GM23338 (cell line): ENCODE measurements around the gene ZNF382. TPM values are rescaled to one million over a fixed set of nuclear protein-coding genes. Genes with fewer than 3 reads are reported as not detected.

Experiments
- ATAC-seq: fragments of 200-7000 bp; cut with Tn5 transposase; 3 replicates; pipeline ENCODE4 v1.9.1; 2020
- DNase-seq: peaks from one replicate; pipeline ENCODE4 v3.0.0-alpha.2; 2015; ENCODE audit warnings: low spot score
- H2AFZ ChIP-seq: fragments of 200-600 bp; sonication (generic); 2 replicates; pipeline ENCODE4 v1.8.0; 2016; ENCODE audit warnings: antibody characterized with exemption, mild to moderate bottlenecking, moderate library complexity
- H3F3A ChIP-seq: fragments of 200-600 bp; sonication (generic); replicated peaks from 2 replicates; pipeline ENCODE4 v1.8.0; 2017; ENCODE audit warnings: antibody characterized with exemption, mixed run types, low read depth
- H3K27ac ChIP-seq: fragments of 200-600 bp; sonication (generic); 2 replicates; pipeline ENCODE4 v1.6.1; 2016; ENCODE audit warnings: low read depth
- H3K27me3 ChIP-seq: fragments of 200-600 bp; sonication (generic); 2 replicates; pipeline ENCODE4 v1.8.0; 2016; ENCODE audit warnings: mild to moderate bottlenecking, mixed run types, moderate library complexity; ENCODE audit not compliant: insufficient read depth
- H3K36me3 ChIP-seq: fragments of 200-600 bp; sonication (generic); 2 replicates; pipeline ENCODE4 v1.8.0; 2016; ENCODE audit warnings: mild to moderate bottlenecking; ENCODE audit not compliant: insufficient read depth
- H3K4me1 ChIP-seq: fragments of 200-600 bp; sonication (generic); 2 replicates; pipeline ENCODE4 v1.8.0; 2016; ENCODE audit warnings: mild to moderate bottlenecking, moderate library complexity; ENCODE audit not compliant: insufficient read depth
- H3K4me2 ChIP-seq: fragments of 200-600 bp; sonication (generic); 2 replicates; pipeline ENCODE4 v1.7.1; 2017; ENCODE audit warnings: mixed run types
- H3K4me3 ChIP-seq: fragments of 200-600 bp; sonication (generic); 2 replicates; pipeline ENCODE4 v1.6.1; 2016; ENCODE audit warnings: mixed run types
- H3K79me2 ChIP-seq: fragments of 200-600 bp; sonication (generic); replicated peaks from 2 replicates; pipeline ENCODE4 v1.8.0; 2017; ENCODE audit warnings: mild to moderate bottlenecking; ENCODE audit not compliant: insufficient read depth
- H3K9me2 ChIP-seq: fragments of 200-600 bp; sonication (generic); 2 replicates; pipeline ENCODE4 v1.8.0; 2017; ENCODE audit not compliant: insufficient read depth
- H4K20me1 ChIP-seq: fragments of 200-600 bp; sonication (generic); replicated peaks from 2 replicates; pipeline ENCODE4 v1.8.0; 2017; ENCODE audit warnings: mild to moderate bottlenecking; ENCODE audit not compliant: insufficient read depth
- H3K27ac Mint-ChIP-seq: 2 replicates; pipeline ENCODE4 v1.8.0; 2020; ENCODE audit warnings: inconsistent platforms, mild to moderate bottlenecking, moderate library complexity, mixed read lengths
- H3K27me3 Mint-ChIP-seq: 3 replicates; pipeline ENCODE4 v1.8.0; 2022; ENCODE audit warnings: low read depth, mild to moderate bottlenecking, moderate library complexity, mixed read lengths, inconsistent platforms; ENCODE audit not compliant: insufficient read depth, poor library complexity
- H3K36me3 Mint-ChIP-seq: 3 replicates; pipeline ENCODE4 v1.8.0; 2021; ENCODE audit warnings: low read depth, mild to moderate bottlenecking, inconsistent platforms, moderate library complexity, mixed read lengths
- H3K4me1 Mint-ChIP-seq: 3 replicates; pipeline ENCODE4 v1.8.0; 2020; ENCODE audit warnings: mild to moderate bottlenecking, inconsistent platforms, mixed read lengths
- H3K4me3 Mint-ChIP-seq: 3 replicates; pipeline ENCODE4 v1.8.0; 2021; ENCODE audit warnings: moderate library complexity, mild to moderate bottlenecking, inconsistent platforms, mixed read lengths
- H3K9me3 Mint-ChIP-seq: 3 replicates; pipeline ENCODE4 v1.8.0; 2020; ENCODE audit warnings: moderate library complexity, mild to moderate bottlenecking, inconsistent platforms, mixed read lengths
- CREB1 ChIP-seq: fragments of 250-450 bp; sonication (Bioruptor Pico); IDR thresholded peaks from 2 replicates; pipeline ENCODE4 v1.5.0; 2020; ENCODE audit warnings: low read depth, mild to moderate bottlenecking, moderate library complexity
- CTCF ChIP-seq, 2 experiments: fragments of 200-600 bp in 1 of 2; sonication (generic) in 1 of 2; conservative IDR thresholded peaks; 2 replicates each; pipeline versions ENCODE4 v1.5.1 to v1.6.1; 2016 to 2017; ENCODE audit warnings: antibody characterized with exemption in 2 of 2, low read depth in 2 of 2, mild to moderate bottlenecking in 2 of 2, moderate library complexity in 1 of 2
- ETS1 ChIP-seq: IDR thresholded peaks from 2 replicates; pipeline ENCODE4 v1.6.1; 2016; ENCODE audit warnings: antibody characterized with exemption
- EZH2phosphoT487 ChIP-seq: fragments of 200-600 bp; sonication (generic); IDR thresholded peaks from one replicate; pipeline ENCODE4 v1.8.1; 2018; ENCODE audit warnings: antibody characterized with exemption; ENCODE audit not compliant: unreplicated experiment
- JUNB ChIP-seq: IDR thresholded peaks from one replicate; pipeline ENCODE4 v1.6.1; 2016; ENCODE audit warnings: antibody characterized with exemption; ENCODE audit not compliant: unreplicated experiment
- REST ChIP-seq: IDR thresholded peaks from one replicate; pipeline ENCODE4 v1.6.1; 2018; ENCODE audit warnings: antibody characterized with exemption; ENCODE audit not compliant: unreplicated experiment
- ZNF114 ChIP-seq: fragments of 250-450 bp; sonication (Bioruptor Pico); IDR thresholded peaks from 2 replicates; pipeline ENCODE4 v1.5.0; 2020; ENCODE audit warnings: mild to moderate bottlenecking, moderate library complexity
- ZNF462 ChIP-seq: fragments of 250-450 bp; sonication (Bioruptor Pico); IDR thresholded peaks from 2 replicates; pipeline ENCODE4 v1.5.0; 2020; ENCODE audit warnings: mild to moderate bottlenecking, moderate library complexity
- polyA plus RNA-seq: library from polyadenylated mRNA; unstranded; fragments of >200 nt; fragmentation: Nextera tagmentation; extraction: Ambion mirVana; gene quantifications from 2 replicates; pipeline ENCODE4 v1.2.1, GENCODE V29; 2016
- total RNA-seq: library from RNA; depleted of rRNA; stranded (reverse); fragments of >200 nt; shearing (Covaris generic); gene quantifications from 2 replicates; pipeline ENCODE4 v1.2.3, GENCODE V29; 2014

ZNF382 gene
- total and polyA plus RNA-seq, 2 experiments from 2014 or later, result 3.8 to 11.5 TPM

GRCh38 chr19:36577271-36577996 lies 27.7 kb upstream of the ZNF382 start:
- no peaks in the 10 kb centered on the region for H3F3A ChIP-seq
- no peak overlapping the region for H3K4me3 ChIP-seq
- no peaks in the 10 kb centered on the region for H3K27me3 ChIP-seq
- H3K4me3 Mint-ChIP-seq, result no peak overlapping the region
- TF ChIP-seq ZNF114 (CRISPR knock-in tag) (no peak), JUNB (no peak), ZNF462 (CRISPR knock-in tag) (no peak), ETS1 (no peak), REST (no peak), CTCF (conservative IDR thresholded peaks at IDR 0.05; ENCODE audit: low read depth in 2 of 2) (no peak), CREB1 (no peak), EZH2phosphoT487 (no peak)
- H3K27ac ChIP-seq, result no peak overlapping the region
- ATAC-seq, result no peak
- H4K20me1 ChIP-seq, result no peaks in the 10 kb centered on the region; the same call in none of the 2 replicates
- H3K9me2 ChIP-seq, result no peaks in the 10 kb centered on the region; the same call in 1 of the 2 replicates
- H3K36me3 ChIP-seq, result peaks cover 28% of the 10 kb centered on the region
- H3K27me3 Mint-ChIP-seq, result peaks cover 4% of the 10 kb centered on the region
- no peaks in the 10 kb centered on the region for H3K4me1 ChIP-seq
- peaks cover 10% of the 10 kb centered on the region; the same call in 2 of the 3 replicates for H3K4me1 Mint-ChIP-seq
- H3K36me3 Mint-ChIP-seq, result peaks cover 58% of the 10 kb centered on the region
- H3K79me2 ChIP-seq, result peaks cover 35% of the 10 kb centered on the region
- H3K27ac Mint-ChIP-seq, result no peak overlapping the region
- peaks cover 3% of the 10 kb centered on the region; the same call in 1 of the 3 replicates for H3K9me3 Mint-ChIP-seq
- no peak overlapping the region for H3K4me2 ChIP-seq
- H2AFZ ChIP-seq, result no peak overlapping the region
- no peak for DNase-seq
